Right lung (tissue), 5 donors: Measurements from ENCODE around the gene TRAF1. TPM values are rescaled to one million over a fixed set of nuclear protein-coding genes. Genes with fewer than 3 reads are reported as not detected.

Source experiments
- DNase-seq, 2 donors: peaks; one replicate each; pipeline ENCODE4 v3.0.0-alpha.2; 2013
- polyA plus RNA-seq, 5 donors: library from polyadenylated mRNA; unstranded; fragments of 120-200 nt; gene quantifications; one replicate each; pipeline versions ENCODE4 v1.2.1 to v1.2.3, GENCODE V29; 2013; ENCODE audit warnings: inconsistent platforms in 1 of 5, low replicate concordance in 1 of 5; ENCODE audit not compliant: insufficient read length in 5 of 5, insufficient read depth in 1 of 5

The TRAF1 gene
- polyA plus RNA-seq, 5 donors = 7.0 to 11.0 (median 8.1) TPM

DNA sequence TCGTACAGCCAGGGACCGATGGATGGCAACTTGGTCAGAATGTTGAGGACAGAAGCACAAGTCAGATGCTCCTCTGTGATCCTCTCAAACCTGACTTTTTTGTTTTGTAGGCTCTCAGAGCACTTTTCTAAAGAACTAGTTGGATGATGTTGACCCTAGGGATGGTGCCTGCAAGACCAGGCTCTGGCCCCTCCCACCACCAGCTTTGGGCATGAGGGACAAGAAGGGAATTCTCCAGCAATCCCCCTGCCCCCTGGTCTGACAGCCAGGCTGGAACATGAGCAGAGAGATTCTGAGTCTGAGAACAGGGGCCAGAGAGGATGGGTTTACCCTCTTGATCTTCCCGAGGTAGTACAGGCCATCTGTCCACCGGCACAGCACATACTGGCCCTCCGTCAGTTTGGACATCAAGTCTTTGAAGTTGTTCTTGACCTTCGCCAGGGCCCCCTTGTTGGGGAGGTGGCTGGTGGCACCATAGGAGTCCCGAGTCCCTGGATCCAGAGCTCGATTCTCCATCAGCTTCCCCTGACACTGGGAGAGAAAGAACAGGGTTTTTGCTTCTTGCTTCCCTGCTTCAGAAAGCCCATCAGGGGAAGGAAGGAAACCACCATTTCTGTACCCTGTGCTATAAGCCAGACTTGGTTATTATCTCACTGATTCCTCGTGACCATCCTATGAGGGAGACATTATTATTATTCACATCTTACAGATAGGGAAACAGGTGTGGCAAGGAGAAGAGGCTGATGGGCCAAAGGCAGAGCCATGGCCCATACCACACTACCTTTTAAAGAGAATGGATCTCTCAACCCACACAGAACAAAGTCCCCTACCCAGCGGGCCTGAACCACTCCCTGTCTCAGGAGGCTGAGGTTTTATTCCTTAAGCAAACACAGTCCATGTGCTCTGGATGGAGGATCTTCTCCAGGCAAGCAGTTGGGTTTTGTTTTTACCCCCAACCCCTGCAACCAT, 52.1 kb downstream of the TRAF1 start:
- no peak for DNase-seq

DNA sequence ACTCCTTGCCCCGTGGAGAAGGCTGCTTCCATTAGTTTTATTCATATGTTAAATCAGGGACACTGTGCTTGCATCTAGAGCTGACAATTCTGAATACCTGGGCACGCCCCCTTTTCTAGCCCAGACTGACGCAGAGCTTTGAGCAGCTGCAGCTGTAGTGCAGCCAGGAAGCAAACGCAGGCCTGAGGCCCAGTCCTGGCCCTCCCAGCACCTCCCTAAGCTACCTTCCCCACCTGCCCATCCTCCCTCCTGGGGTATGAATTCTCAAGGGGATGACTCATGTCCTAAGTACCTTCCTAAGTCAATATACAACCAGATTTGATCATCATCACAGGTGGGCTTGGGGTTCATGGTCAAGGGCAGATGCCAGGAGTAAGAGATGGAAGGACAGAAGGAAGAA, 53.1 kb downstream of the TRAF1 start:
- DNase-seq = no peak

DNA sequence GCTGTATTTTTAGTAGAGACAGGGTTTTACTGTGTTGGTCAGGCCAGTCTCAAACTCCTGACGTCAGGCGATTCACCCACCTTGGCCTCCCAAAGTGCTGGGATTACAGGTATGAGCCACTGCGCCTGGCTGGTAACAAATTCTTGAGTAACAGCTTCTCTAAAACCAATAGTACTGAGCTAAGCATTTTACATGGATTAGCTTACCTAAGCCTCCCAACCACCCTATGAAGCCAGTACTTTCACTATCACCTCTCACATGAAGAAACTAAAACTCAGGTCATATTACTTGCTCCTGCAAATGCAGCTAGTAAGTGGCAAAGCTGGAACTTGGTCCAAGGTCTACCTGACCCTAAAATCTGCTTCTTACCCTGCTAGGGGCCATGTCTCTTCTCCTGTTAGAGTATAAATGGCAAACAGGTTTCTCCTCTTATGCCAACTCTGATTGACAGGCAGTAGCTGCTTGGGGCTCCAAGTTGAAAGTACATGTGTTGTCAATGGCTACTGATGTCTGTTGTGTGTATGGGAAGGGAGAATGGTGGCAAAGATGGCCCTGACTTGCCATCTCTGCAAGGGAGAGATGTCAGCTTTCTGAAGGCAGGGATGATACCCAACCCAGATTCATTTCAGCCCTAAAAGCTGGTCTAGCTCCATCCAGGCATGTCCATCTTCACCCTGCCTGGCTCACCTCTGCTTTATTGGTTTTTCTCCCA, 53.6 kb downstream of the TRAF1 start:
- DNase-seq = no peak

DNA sequence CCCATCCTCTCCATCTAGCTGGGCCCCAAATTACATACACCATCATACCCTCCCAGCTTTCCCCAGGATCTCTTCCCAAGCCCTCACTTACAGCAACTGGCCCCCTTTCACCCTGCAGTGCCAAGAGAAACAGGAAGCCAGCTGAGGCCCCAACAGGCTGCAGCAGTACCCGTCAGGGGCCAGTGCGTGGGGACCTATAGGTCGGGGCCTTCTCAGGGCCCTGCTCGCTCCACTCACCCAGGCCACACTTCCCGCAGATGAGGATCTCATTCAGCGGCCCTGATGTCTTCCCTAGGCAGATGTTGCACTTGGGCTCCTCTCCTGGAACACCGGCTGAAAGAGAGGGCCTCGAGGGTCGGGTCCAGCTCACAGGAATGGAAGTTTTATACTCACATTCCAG, 56.4 kb downstream of the TRAF1 start:
- no peak for DNase-seq

DNA sequence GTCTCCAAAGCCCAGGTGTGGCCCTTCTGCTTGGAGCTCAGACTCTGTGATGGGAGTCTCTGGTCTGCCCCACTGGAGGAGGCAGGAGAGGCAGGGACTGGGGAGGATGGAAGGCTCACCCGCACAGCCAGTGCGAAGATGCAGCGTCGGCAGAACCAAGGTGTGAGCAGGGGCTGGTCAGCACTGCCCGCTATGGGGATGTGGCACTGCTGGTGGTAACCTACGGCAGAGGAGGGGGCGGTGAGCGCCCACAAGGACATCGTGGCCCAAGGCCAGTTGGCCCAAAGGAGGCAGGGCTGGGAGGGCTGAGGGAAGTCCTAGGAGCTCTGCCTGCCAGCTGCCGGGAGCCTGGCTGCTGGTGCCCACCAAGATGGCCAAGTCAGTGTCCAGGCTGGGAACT, 56.9 kb downstream of the TRAF1 start:
- no peak for DNase-seq

DNA sequence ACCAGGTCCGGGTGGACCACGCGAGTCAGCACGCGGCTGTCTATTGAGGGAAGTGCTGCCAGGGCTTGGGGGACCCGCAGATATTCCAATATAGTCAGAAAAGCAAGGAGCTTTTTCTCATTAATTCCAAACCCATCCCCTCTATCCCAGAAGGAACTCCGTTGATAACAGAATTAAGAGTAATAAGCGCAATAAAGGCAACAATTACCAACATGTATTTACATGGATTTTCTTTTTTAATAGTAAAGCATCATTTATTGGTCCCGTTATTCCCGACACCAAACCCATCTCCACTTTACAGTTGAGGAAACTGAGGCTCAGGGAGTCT, 57.3 kb downstream of the TRAF1 start:
- DNase-seq = no peak

DNA sequence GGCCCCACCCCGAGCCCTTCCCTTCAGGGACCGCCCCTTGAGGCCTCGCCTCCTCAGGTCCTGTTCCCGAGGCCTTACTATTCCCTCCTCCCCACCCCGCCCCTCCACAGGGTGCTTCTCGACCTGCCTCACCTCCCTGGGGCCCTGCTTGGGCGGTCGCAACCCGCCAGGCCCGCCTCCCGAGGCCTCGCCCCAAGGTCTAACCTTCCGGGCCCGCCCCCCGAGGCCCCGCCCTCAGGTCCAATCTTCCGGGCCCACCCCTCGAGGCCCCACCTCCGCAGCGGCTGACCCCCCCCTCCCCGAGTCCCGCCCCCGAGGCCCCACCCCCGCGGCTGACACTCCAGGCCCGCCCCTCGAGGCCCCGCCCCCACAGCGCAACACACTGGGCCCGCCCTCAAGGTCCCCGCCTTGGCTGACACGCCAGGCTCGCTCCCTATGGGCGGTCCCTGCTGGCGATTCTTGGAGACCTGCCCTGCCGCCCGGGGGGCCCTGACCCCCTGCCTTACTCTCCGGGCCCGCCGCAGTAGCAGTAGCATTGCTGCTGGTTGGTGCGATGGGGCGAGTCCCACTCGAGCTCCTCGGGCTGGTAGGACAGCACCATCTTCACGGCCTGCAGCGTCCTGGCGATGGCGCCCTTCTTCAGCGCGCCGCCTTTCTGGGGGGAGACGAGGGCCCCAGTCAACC, 57.8 kb downstream of the TRAF1 start:
- peak; percentile 92 for DNase-seq

DNA sequence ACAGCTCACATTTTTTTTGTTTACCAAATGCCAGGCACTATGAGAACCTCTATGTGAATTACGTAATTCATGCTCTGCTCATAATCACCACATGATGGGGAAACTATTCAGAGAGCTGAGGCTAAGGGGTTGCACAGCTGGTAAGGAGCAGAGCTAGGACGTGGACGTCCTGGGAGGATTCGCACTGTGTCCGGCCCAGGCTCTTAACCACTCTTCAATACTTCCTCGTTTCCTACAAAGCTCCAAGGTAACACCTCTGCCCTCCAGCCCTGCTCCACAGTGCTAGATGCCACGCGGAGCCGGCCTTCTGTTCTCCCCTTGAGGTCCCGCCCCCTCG, 58.3 kb downstream of the TRAF1 start:
- no peak for DNase-seq

DNA sequence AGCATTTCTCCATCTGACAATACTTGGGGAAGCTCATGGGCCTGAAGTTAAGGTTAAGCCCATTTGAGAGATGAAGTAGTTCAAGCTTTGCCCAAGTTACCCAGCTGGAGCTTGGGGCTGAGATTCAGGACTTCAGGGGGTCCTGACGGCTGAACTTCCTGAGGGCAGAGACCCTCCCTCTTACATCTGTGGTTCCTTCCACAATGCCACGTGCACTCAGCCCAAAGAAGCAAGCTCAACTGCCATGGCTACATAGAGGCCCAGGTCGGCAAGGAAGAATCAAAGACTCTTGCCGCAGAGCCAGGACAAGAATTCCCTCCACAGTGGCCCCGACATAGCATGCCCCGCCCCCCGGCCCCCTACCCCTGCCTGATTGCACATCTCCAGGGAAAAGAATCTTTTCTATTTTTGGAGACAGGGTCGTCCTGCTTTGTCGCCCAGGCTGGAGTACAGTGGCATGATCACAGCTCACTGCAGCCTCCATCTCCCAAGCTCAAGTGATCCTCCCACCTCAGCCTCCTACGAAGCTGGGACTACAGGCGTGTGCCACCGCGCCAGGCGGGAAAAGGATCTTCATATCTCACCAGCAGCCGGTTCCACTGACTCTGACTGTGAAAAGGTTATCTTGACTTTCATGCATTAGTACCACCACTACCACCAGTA, 58.8 kb downstream of the TRAF1 start:
- DNase-seq = no peak

DNA sequence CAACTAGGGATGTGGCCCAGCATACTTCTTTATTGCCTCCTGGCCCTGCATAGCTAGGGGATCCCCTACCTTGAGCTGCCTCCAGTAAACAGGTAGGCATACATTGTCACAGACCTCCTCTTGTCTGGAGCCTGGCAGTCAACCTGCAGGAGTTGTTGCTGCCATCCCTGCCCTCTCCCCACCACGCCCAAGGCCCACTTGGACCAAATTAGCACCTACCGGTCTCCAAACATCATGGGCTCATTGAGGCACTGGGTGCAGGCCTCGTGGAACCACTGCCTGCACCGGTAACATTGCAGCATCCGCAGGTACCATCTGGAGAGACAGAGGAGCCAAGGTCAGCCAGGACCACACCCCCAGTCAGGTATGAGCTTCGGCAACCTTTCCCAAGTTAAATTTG, 59.9 kb downstream of the TRAF1 start:
- no peak for DNase-seq

DNA sequence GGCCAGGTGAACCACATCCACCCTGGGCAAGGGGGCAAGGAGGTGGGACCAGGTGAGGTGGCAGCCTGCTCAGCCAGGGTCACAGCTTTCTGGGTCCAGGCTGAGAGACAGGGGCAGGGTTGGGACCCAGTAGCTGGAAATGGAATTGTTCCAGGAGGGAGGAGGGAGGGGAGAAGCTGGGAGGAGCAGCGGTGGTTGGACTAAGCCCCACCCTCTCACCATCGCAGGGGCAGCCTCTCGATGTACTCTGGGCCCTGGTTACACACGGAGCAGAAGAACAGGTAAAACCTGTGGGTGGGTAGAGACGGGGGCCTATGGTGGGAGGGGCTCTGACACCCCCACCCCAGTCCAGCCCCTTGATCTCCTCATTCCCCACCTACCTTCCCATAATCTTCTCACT, 60.8 kb downstream of the TRAF1 start:
- DNase-seq = peak in 1 of 2 donors; percentile 23

DNA sequence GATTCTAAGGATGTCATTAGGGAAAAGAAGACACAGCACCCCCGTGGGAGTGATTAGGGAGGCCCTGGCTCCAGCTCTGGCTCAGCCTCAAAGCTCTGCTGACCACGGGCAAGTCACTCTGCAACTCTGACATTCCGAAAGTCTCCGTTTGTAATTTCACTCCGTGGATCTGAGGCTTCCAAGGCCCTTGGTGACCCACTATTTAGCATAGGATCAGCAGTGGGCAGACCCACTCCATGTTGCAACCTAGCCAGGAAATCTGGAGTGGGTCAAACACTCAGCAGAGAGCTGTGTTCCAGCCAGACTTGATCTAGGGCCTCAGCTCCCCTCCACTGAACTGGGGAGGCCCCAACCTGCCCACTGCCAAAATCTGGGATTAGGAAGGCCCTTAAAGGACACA, 61.4 kb downstream of the TRAF1 start:
- DNase-seq = no peak

DNA sequence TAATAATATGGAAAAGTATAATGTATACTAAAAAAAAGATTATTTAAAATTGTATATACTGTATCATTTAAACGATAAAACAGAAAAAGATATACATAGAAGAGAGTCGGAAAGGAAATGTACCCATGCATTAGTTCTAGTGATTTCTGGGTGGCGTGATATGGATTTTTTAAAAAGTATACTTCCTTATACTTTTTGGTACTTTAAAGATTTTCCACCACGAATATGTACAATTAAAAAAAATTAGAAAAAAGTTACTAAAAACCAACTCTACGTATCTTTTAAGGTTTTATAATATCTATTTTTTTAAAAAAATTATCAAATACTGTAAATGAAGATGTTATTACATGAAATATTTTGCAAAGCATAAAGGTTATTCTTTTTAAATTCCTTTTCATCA, 61.9 kb downstream of the TRAF1 start:
- DNase-seq = no peak

DNA sequence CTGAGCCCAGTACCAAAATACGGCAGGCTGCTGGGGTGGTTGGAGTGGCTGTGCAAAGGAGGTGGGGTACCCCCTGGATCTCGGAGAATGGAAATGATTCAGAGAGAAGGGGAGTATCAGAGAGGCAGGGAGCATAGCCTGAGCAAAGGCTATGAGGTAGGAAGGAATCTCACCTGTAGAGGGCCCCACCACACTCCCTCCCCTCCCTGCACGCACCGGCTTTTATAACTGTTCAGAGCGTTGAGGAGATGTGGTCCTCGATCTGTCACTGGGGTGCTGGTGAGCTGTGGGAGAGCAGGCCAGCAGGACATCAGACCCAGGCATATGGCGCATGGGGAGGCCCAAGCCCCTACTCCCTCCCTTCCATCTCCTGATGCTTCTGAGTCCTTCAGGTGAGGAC, 62.8 kb downstream of the TRAF1 start:
- DNase-seq = no peak

DNA sequence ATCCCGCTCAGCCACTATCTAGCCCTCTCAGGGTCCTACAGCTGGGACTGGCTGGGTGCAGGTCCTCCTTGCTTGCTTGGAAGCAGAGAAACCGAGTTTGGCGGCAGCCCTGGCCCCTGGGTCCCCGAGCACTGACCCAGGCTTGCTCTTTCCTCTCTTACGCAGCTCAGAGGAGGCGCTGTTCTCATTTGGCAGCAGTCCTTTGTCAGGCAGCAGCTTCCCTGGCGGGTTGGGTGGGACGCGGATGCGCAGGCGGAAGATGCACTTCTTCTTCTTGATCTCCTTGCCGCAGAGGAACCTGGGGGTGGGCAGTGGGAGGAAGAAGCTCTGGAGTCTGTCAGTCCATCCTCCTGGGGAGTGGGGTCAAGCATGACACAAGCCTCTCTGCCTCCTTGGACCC, 64.1 kb downstream of the TRAF1 start:
- DNase-seq = no peak

DNA sequence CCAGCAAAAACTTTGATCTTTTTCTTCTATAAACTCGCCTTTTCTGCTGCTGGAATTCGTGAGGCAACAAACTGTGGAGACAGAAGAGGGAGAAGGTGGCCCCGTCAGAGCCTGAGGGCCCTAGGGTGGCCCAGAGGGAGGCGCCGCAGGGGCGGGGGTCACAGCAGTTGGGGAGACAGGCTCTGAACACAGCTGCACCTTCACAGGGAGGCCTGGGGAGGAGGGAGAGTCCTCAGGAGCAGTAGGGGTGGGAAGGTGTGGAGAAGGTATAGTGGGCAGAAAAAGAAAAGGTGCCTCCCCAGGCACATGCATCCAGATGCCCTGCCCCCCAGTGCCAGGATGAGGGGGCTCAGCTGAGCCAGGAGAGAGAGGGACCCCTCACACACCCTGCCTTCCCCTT, 64.7 kb downstream of the TRAF1 start:
- no peak for DNase-seq

DNA sequence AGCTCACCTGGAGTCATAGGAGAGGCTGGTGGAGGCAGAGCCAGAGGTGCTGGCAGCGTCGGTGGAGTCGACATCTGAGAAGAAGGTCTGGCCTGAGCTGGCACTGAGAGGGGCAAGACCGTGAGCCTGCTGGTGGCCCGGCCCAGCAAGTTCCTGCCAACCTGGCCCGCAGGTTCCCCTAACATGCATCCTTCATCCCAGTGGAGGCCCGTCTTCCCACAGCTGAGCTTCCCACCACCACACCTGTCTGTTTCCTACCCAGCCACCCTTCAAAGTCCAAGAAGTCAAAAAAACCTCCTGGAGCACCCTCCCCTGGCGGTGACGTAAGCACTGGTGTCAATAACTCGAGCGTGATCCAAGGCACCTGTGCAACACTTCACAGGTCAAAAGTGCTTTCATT, 66.5 kb downstream of the TRAF1 start:
- no peak for DNase-seq

DNA sequence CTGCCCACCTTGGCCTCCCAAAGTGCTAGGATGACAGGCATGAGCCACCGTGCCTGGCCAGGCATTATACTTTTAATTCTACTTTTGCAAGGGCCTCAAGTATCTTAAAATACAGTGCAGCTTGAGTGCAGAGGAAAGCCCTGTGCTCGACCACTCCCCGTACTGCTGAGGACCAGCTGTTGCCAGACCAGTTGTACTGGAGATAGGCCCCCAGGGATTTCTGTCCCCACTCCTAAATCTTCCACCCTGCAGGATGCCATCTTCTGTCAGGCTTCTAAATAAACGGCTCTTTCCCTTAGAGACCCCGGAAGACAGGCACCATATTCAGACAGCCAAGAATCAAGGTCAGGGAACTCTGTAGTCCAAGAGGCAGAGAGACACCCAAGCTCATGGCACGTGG, 67.2 kb downstream of the TRAF1 start:
- no peak for DNase-seq

DNA sequence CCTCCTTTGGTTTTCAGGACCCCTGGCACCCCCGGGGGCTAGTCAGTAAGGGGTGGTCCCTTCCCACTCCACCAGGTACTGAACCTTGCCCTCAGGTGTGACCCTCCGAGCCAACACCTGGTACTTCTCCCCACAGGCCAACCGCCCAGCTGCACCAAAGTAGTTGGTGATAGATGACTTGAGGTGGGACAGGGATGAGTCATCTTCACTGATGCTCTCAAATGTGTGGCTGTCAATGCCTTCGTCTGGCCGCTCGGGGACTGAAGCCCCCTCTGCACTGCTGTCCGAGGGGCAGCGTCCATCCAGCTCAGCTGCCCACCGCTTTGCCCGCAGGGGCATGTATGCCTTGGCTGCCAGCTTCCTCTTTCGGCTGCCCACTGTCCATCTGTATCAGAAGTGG, 68.7 kb downstream of the TRAF1 start:
- no peak for DNase-seq

DNA sequence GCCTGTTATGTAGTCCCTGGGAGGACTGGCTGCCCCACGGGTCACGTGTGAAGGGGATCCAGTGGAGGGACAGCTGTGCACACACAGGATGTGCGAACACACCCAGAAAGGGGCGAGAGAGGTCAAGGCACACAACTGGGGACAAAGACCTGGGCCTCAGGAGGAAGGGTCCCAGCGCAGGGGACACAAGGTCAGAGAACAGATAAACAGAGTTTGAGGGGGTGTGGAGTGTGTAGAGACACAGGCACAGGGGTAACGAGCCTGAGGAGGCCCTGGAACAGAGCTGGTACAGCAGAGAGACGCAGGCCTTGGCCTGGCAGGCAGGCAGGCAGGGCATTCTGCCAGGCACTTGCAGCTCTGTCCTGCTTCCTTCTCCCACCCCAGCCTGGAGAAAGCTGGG, 69.1 kb downstream of the TRAF1 start:
- DNase-seq = no peak

DNA sequence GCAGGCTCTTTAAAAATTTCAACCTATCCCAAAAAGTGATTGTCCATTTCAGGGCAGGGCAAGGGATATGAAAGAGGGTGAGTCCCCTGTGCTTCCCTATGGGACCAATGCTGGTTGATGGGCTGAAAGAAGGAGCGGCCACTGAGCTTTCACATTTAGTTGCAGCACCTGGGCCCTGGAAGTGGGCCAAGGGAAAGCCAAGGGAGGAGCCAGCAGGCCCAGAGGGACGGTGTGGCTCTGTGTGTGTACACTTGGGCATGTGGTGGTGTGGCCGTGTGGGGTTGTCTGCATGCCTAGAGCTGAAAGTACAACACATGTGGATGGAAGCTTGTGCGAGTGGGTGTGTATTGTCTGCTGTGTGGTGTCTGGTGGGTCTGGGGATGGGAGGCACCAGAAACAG, 69.9 kb downstream of the TRAF1 start:
- no peak for DNase-seq
